IMR-90 (cell line): Measurements from ENCODE around the gene DMD. TPM values are rescaled to one million over a fixed set of nuclear protein-coding genes. Genes with fewer than 3 reads are reported as not detected.

ENCODE experiments used
- ATAC-seq: fragments of 200-7000 bp; cut with Tn5 transposase; 2 replicates; pipeline ENCODE4 v1.9.1; 2020; ENCODE audit warnings: low read depth, mild to moderate bottlenecking, moderate library complexity
- BruUV-seq: library from RNA; stranded (reverse); fragments of 400-500 nt; replicated peaks from 2 replicates; lab custom pipeline; 2021; lab: Mats Ljungman, UMichigan
- CTCF ChIA-PET: fragments of 300-600 bp; formaldehyde crosslinking; extraction: SDS; loops from one replicate; lab custom pipeline; 2021; ENCODE audit warnings: antibody characterized with exemption; lab: Yijun Ruan, JAX
- POLR2A ChIA-PET: fragments of 300-600 bp; sonication (Branson Sonifier 250); formaldehyde crosslinking; loops from one replicate; lab custom pipeline; 2022; ENCODE audit warnings: antibody characterized with exemption; ENCODE audit not compliant: unreplicated experiment; lab: Charles Lee
- DNase-seq: peaks from one replicate; pipeline ENCODE4 v3.0.0; 2013
- H2AFZ ChIP-seq: replicated peaks from 2 replicates; pipeline ENCODE3; 2013; ENCODE audit warnings: low read length, mild to moderate bottlenecking; ENCODE audit not compliant: poor library complexity
- H2AK5ac ChIP-seq: 2 replicates; pipeline ENCODE4 v1.6.1; 2013; ENCODE audit warnings: low read depth, low read length, inconsistent platforms
- H2AK9ac ChIP-seq: replicated peaks from 2 replicates; pipeline ENCODE3; 2013; ENCODE audit warnings: mild to moderate bottlenecking, low read depth, low read length, moderate library complexity; ENCODE audit not compliant: poor library complexity
- H2BK120ac ChIP-seq: 2 replicates; pipeline ENCODE4 v1.6.1; 2013; ENCODE audit warnings: low read depth, low read length, inconsistent platforms
- H2BK15ac ChIP-seq: 3 replicates; pipeline ENCODE4 v1.6.1; 2013; ENCODE audit warnings: low read depth, low read length, inconsistent platforms
- H2BK20ac ChIP-seq: 2 replicates; pipeline ENCODE4 v1.6.1; 2013; ENCODE audit warnings: low read depth, mild to moderate bottlenecking, inconsistent platforms, low read length, moderate library complexity
- H2BK5ac ChIP-seq: 2 replicates; pipeline ENCODE4 v1.6.1; 2013; ENCODE audit warnings: mild to moderate bottlenecking, low read depth, low read length, inconsistent platforms; ENCODE audit not compliant: poor library complexity, severe bottlenecking
- H3K14ac ChIP-seq: replicated peaks from 2 replicates; pipeline ENCODE4 v1.6.1; 2013; ENCODE audit warnings: low read depth, low read length, inconsistent platforms
- H3K18ac ChIP-seq: 2 replicates; pipeline ENCODE4 v1.6.1; 2013; ENCODE audit warnings: low read depth, low read length, control low read depth
- H3K23ac ChIP-seq: 2 replicates; pipeline ENCODE4 v1.6.1; 2013; ENCODE audit warnings: low read depth, low read length, inconsistent platforms
- H3K27ac ChIP-seq: 2 replicates; pipeline ENCODE4 v1.5.1; 2013; ENCODE audit warnings: mild to moderate bottlenecking, control low read depth, low read length; ENCODE audit not compliant: insufficient read depth
- H3K27me3 ChIP-seq: 2 replicates; pipeline ENCODE4 v1.6.1; 2013; ENCODE audit warnings: low read length; ENCODE audit not compliant: control insufficient read depth, insufficient read depth
- H3K36me3 ChIP-seq: 2 replicates; pipeline ENCODE4 v1.6.1; 2013; ENCODE audit warnings: low read length, mixed read lengths; ENCODE audit not compliant: control insufficient read depth, insufficient read depth
- H3K4ac ChIP-seq: 2 replicates; pipeline ENCODE4 v1.6.1; 2013; ENCODE audit warnings: low read depth, low read length, inconsistent platforms
- H3K4me1 ChIP-seq: 2 replicates; pipeline ENCODE4 v1.6.1; 2013; ENCODE audit warnings: low read length, mixed read lengths; ENCODE audit not compliant: control insufficient read depth, insufficient read depth
- H3K4me2 ChIP-seq: 2 replicates; pipeline ENCODE4 v1.6.1; 2013; ENCODE audit warnings: low read depth, mild to moderate bottlenecking, control low read depth, low read length, moderate library complexity
- H3K4me3 ChIP-seq: 2 replicates; pipeline ENCODE4 v1.5.1; 2013; ENCODE audit warnings: low read depth, mild to moderate bottlenecking, control low read depth, low read length, moderate library complexity; ENCODE audit not compliant: insufficient read depth
- H3K56ac ChIP-seq: 2 replicates; pipeline ENCODE4 v1.6.1; 2013; ENCODE audit warnings: low read length, inconsistent platforms; ENCODE audit not compliant: insufficient read depth; ENCODE audit errors: extremely low read depth
- H3K79me1 ChIP-seq, 2 experiments: 2 replicates each; pipeline ENCODE4 v1.6.1; 2013; ENCODE audit warnings: low read length in 2 of 2, inconsistent platforms in 1 of 2, low read depth in 1 of 2
- H3K9ac ChIP-seq: 2 replicates; pipeline ENCODE4 v1.6.1; 2013; ENCODE audit warnings: low read depth, low read length, control low read depth
- H3K9me1 ChIP-seq: 2 replicates; pipeline ENCODE4 v1.6.1; 2013; ENCODE audit warnings: low read length, inconsistent platforms; ENCODE audit not compliant: insufficient read depth
- H3K9me3 ChIP-seq: 2 replicates; pipeline ENCODE4 v1.6.1; 2013; ENCODE audit warnings: low read length; ENCODE audit not compliant: control insufficient read depth, insufficient read depth
- H4K20me1 ChIP-seq: 2 replicates; pipeline ENCODE4 v1.6.1; 2013; ENCODE audit warnings: low read length, inconsistent platforms; ENCODE audit not compliant: insufficient read depth
- H4K5ac ChIP-seq: 2 replicates; pipeline ENCODE4 v1.6.1; 2013; ENCODE audit warnings: mild to moderate bottlenecking, low read depth, low read length, control low read depth
- H4K8ac ChIP-seq, 2 experiments: 2 replicates each; pipeline ENCODE4 v1.6.1; 2013; ENCODE audit warnings: low read depth in 2 of 2, low read length in 2 of 2, control low read depth in 1 of 2, inconsistent platforms in 1 of 2
- H4K91ac ChIP-seq: 2 replicates; pipeline ENCODE4 v1.6.1; 2013; ENCODE audit warnings: low read depth, low read length, inconsistent platforms; ENCODE audit not compliant: insufficient read depth
- BHLHE40 ChIP-seq: fragments of 150-350 bp; IDR thresholded peaks from 2 replicates; pipeline ENCODE4 v1.6.1; 2016; ENCODE audit warnings: mild to moderate bottlenecking, low read depth, low read length
- CHD1 ChIP-seq: IDR thresholded peaks from 2 replicates; pipeline ENCODE4 v1.6.1; 2012; ENCODE audit warnings: low read depth, low read length, improper control_type of control experiment
- CTCF ChIP-seq: conservative IDR thresholded peaks from 2 replicates; pipeline ENCODE4 v1.5.1; 2012; ENCODE audit warnings: mild to moderate bottlenecking, low read depth, low read length, improper control_type of control experiment
- ELK1 ChIP-seq: fragments of 150-350 bp; IDR thresholded peaks from 2 replicates; pipeline ENCODE4 v1.6.1; 2016; ENCODE audit warnings: low read depth, mild to moderate bottlenecking, low read length, moderate library complexity, borderline replicate concordance
- FOS ChIP-seq: fragments of 150-350 bp; IDR thresholded peaks from 2 replicates; pipeline ENCODE4 v1.6.1; 2016; ENCODE audit warnings: low read depth, low read length
- MAFK ChIP-seq: IDR thresholded peaks from 2 replicates; pipeline ENCODE4 v1.6.1; 2012; ENCODE audit warnings: low read depth, low read length, improper control_type of control experiment
- MAZ ChIP-seq: IDR thresholded peaks from 2 replicates; pipeline ENCODE4 v1.6.1; 2012; ENCODE audit warnings: low read depth, mild to moderate bottlenecking, low read length, improper control_type of control experiment, moderate library complexity, borderline replicate concordance
- MXI1 ChIP-seq: IDR thresholded peaks from 2 replicates; pipeline ENCODE4 v1.6.1; 2012; ENCODE audit warnings: low read depth, mild to moderate bottlenecking, low read length, moderate library complexity, borderline replicate concordance
- NFE2L2 ChIP-seq: fragments of 150-350 bp; IDR thresholded peaks from 2 replicates; pipeline ENCODE4 v1.6.1; 2016; ENCODE audit warnings: low read depth, mild to moderate bottlenecking, low read length
- POLR2A ChIP-seq: IDR thresholded peaks from 2 replicates; pipeline ENCODE4 v1.6.1; 2012; ENCODE audit warnings: mild to moderate bottlenecking, low read depth, low read length
- RAD21 ChIP-seq: IDR thresholded peaks from 2 replicates; pipeline ENCODE4 v1.6.1; 2012; ENCODE audit warnings: low read length, improper control_type of control experiment
- RCOR1 ChIP-seq: IDR thresholded peaks from 2 replicates; pipeline ENCODE4 v1.6.1; 2012; ENCODE audit warnings: mild to moderate bottlenecking, low read length, improper control_type of control experiment; ENCODE audit not compliant: insufficient replicate concordance
- RFX5 ChIP-seq: IDR thresholded peaks from 2 replicates; pipeline ENCODE4 v1.8.0; 2012; ENCODE audit warnings: low read depth, mild to moderate bottlenecking, low read length, moderate library complexity
- SMC3 ChIP-seq: fragments of 150-350 bp; IDR thresholded peaks from 2 replicates; pipeline ENCODE4 v1.6.1; 2016; ENCODE audit warnings: low read depth, mild to moderate bottlenecking, antibody characterized with exemption, low read length, moderate library complexity
- USF2 ChIP-seq: fragments of 150-350 bp; IDR thresholded peaks from 2 replicates; pipeline ENCODE4 v1.6.1; 2017; ENCODE audit warnings: mild to moderate bottlenecking, antibody characterized with exemption, low read length, low read depth
- WGBS, 2 experiments: methylation state at CpG; one replicate each; pipeline versions ENCODE4 v1.1.5 to v1.1.7; 2013; ENCODE audit warnings: missing lambda C conversion rate in 2 of 2; ENCODE audit not compliant: insufficient read length in 1 of 2; ENCODE audit errors: extremely low coverage in 2 of 2; 5-methylcytosine and 5-hydroxymethylcytosine counted together
- dilution Hi-C: fragments of 300-500 bp; cut with HindIII; formaldehyde crosslinking; loops from one replicate; pipeline ENCODE4 v1.14.3; 2018; ENCODE audit warnings: low sequenced_read_pairs; ENCODE audit not compliant: unreplicated experiment
- in situ Hi-C: fragments of 300-500 bp; cut with MboI; formaldehyde crosslinking; loops from 3 replicates; pipeline ENCODE4 v1.14.3; 2019; ENCODE audit warnings: low sequenced_read_pairs, inconsistent platforms, mixed read lengths
- intact Hi-C: fragments of 100-400 bp; cut with micrococcal nuclease; formaldehyde crosslinking; loops from 2 replicates; pipeline ENCODE4 v1.10.0; 2022
- polyA plus RNA-seq, 3 experiments: library from polyadenylated mRNA; depleted of rRNA; stranded (reverse); fragments of >200 nt; gene quantifications; 2 replicates each; pipeline ENCODE4 v1.2.3, GENCODE V29; 2012; ENCODE audit warnings: low replicate concordance in 1 of 3
- total RNA-seq: library from RNA; depleted of rRNA; stranded (reverse); fragments of >200 nt; gene quantifications from 2 replicates; pipeline ENCODE4 v1.2.3, GENCODE V29; 2012

The DMD gene
- total and polyA plus RNA-seq, 2 of the 4 experiments (the other 2 are of a cell fraction), result 6.6 to 11.8 TPM

DNA sequence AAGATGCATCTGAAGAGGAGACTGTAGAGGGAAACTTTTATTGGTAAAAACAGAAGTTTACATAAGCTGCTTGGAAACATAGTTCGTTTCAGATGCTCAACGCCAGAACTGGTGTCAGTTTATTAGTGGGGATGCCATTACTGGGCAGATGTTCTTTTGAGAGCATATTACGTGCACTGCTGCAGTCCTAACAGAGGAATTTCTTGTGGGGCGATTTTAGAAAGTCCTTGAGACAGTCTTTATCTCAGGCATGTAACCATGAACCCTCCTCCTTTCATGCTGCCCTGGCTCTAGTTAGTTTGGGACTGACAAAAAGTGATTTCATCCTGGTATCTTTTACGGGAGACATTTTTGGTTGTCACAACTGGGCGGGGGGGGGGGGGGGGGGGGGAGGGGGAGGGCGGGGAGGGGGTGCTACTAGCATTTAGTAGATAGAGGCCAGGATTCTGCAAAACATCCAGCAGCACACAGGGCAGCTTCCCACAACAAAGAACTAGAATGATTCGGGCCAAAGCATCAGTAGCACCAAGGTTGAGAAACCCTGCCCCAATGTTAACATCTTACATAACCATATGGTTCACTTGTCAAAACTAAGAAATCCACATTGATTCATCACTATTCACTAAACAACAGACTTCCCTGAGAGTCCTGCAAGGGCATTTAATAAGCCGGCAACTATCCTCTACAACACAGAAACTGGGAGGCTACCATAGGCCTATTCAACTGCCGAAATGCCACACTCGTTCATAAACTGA, 2021.0 kb downstream of the DMD start:
- BruUV-seq, result no TSS peak
- H3K27ac ChIP-seq, result no peak overlapping the region
- H4K8ac ChIP-seq, result no peak overlapping the region
- H3K4me3 ChIP-seq, result no peak overlapping the region
- no peak overlapping the region for H4K5ac ChIP-seq
- H3K18ac ChIP-seq, result no peak overlapping the region
- H3K14ac ChIP-seq, result no peak overlapping the region
- H3K36me3 ChIP-seq, result no peaks in the 10 kb centered on the region
- H2BK15ac ChIP-seq, result no peak overlapping the region
- TF ChIP-seq CTCF (no peak), RAD21 (no peak), RCOR1 (no peak), POLR2A (no peak), FOS (no peak), MAFK (no peak), MAZ (no peak), BHLHE40 (no peak), SMC3 (no peak), NFE2L2 (no peak), MXI1 (no peak), CHD1 (no peak), USF2 (no peak), ELK1 (no peak), RFX5 (no peak)
- H2BK5ac ChIP-seq, result no peak overlapping the region
- H2BK20ac ChIP-seq, result no peak overlapping the region
- no peaks in the 10 kb centered on the region for H3K27me3 ChIP-seq
- H4K91ac ChIP-seq, result no peak overlapping the region
- H3K4ac ChIP-seq, result no peak overlapping the region
- no peak overlapping the region for H2AK5ac ChIP-seq
- DNase-seq (no peak), ATAC-seq (no peak)
- no peak overlapping the region for H2AFZ ChIP-seq
- H3K23ac ChIP-seq, result no peak overlapping the region
- no peaks in the 10 kb centered on the region for H3K9me3 ChIP-seq
- POLR2A ChIA-PET, result no interaction called here
- CTCF ChIA-PET, result no interaction called here
- H2AK9ac ChIP-seq, result no peak overlapping the region
- 83% methylated on average over 2 of the region's 11 CpGs; no CpG with 5 or more reads in 1 of the 2 experiments for WGBS, 2 experiments
- in situ Hi-C loops (no loop called here), intact Hi-C loops (no loop called here), dilution Hi-C loops (no loop called here)
- no peak overlapping the region for H2BK120ac ChIP-seq
- H3K56ac ChIP-seq, result no peak overlapping the region
- no peaks in the 10 kb centered on the region for H3K9me1 ChIP-seq
- H3K79me1 ChIP-seq, result no peaks in the 10 kb centered on the region
- no peak overlapping the region for H3K4me2 ChIP-seq
- H3K4me1 ChIP-seq, result no peaks in the 10 kb centered on the region
- no peaks in the 10 kb centered on the region for H4K20me1 ChIP-seq
- H3K9ac ChIP-seq, result no peak overlapping the region
